ENCODE data around the gene BCAM. TPM values are rescaled to one million over a fixed set of nuclear protein-coding genes. Genes with fewer than 3 reads are reported as not detected.
"Not testable (repeated sequence)": the region's sequence is repeated elsewhere in the genome, so short reads cannot be mapped to it uniquely, and the experiment has no call there.

BCAM gene
- total RNA-seq, result 42.3 TPM
- long read RNA-seq, transcript BCAM-201 (15 exons, 2,453 nt), result major isoform, 10 of 16 reads
- long read RNA-seq, partial matches to known transcripts, result 5 of 16 reads
- long read RNA-seq, other reads (novel, unspliced or antisense), result 1 of 16 reads

GRCh38 chr19:44808463-44809371, at the start of gene BCAM:
TSS of gene BCAM (plus strand) at chr19:44809103. CDS start at chr19:44809125, 22 bp downstream.
- peak; percentile 94 for DNase-seq (ENCODE audit: low spot score)

GRCh38 chr19:44762038-44762437, 46.9 kb upstream of the BCAM start:
- no peak for DNase-seq (ENCODE audit: low spot score)

GRCh38 chr19:44765033-44765948, 43.6 kb upstream of the BCAM start:
- no peak for DNase-seq (ENCODE audit: low spot score)

GRCh38 chr19:44765949-44766335, 43.0 kb upstream of the BCAM start:
- no peak for DNase-seq (ENCODE audit: low spot score)

- DNase-seq (ENCODE audit: low spot score), result no peak
These were observed 41.4 kb upstream of the BCAM start for GRCh38 chr19:44767295-44768180.

GRCh38 chr19:44770550-44771257, 38.2 kb upstream of the BCAM start:
- peak; percentile 94 for DNase-seq (ENCODE audit: low spot score)

GRCh38 chr19:44772144-44772543, 36.8 kb upstream of the BCAM start:
- not testable (repeated sequence) for DNase-seq (ENCODE audit: low spot score)

- no peak for DNase-seq (ENCODE audit: low spot score)
These were observed 35.9 kb upstream of the BCAM start for GRCh38 chr19:44772959-44773358.

GRCh38 chr19:44775676-44776240, 33.1 kb upstream of the BCAM start:
- no peak for DNase-seq (ENCODE audit: low spot score)

GRCh38 chr19:44776402-44777096, 32.4 kb upstream of the BCAM start:
- DNase-seq (ENCODE audit: low spot score), result no peak

- DNase-seq (ENCODE audit: low spot score), result no peak
These were observed 31.1 kb upstream of the BCAM start, which contains the start of gene CBLC for GRCh38 chr19:44777715-44778347. TSS of gene CBLC (plus strand) at chr19:44777890. CDS start at chr19:44777932, 42 bp downstream.

GRCh38 chr19:44779150-44779549, 29.8 kb upstream of the BCAM start:
- no peak for DNase-seq (ENCODE audit: low spot score)

GRCh38 chr19:44781694-44782093, 27.2 kb upstream of the BCAM start:
- DNase-seq (ENCODE audit: low spot score), result not testable (repeated sequence)

- DNase-seq (ENCODE audit: low spot score), result no peak
These were observed 26.2 kb upstream of the BCAM start for GRCh38 chr19:44782729-44783128.

GRCh38 chr19:44783545-44783944, 25.4 kb upstream of the BCAM start:
- DNase-seq (ENCODE audit: low spot score), result no peak

GRCh38 chr19:44785271-44785670, 23.6 kb upstream of the BCAM start:
- DNase-seq (ENCODE audit: low spot score), result no peak

GRCh38 chr19:44785993-44786392, 22.9 kb upstream of the BCAM start:
- DNase-seq (ENCODE audit: low spot score), result no peak

GRCh38 chr19:44788971-44789370, 19.9 kb upstream of the BCAM start:
- no peak for DNase-seq (ENCODE audit: low spot score)
